PC-9 (cell line): ENCODE results near the gene THEMIS2. TPM values are rescaled to one million over a fixed set of nuclear protein-coding genes. Genes with fewer than 3 reads are reported as not detected.
"Not testable (repeated sequence)": the region's sequence is repeated elsewhere in the genome, so short reads cannot be mapped to it uniquely, and the experiment has no call there.

Experiments
- BruUV-seq: library from RNA; stranded (reverse); fragments of 400-500 nt; replicated peaks from 2 replicates; lab custom pipeline; 2021; lab: Mats Ljungman, UMichigan
- CTCF ChIA-PET: fragments of 300-600 bp; sonication (Branson Sonifier 250); formaldehyde crosslinking; loops from one replicate; lab custom pipeline; 2022; ENCODE audit warnings: antibody characterized with exemption; lab: Charles Lee
- POLR2A ChIA-PET: fragments of 300-600 bp; sonication (Branson Sonifier 250); formaldehyde crosslinking; loops from one replicate; lab custom pipeline; 2022; ENCODE audit warnings: antibody characterized with exemption; ENCODE audit not compliant: unreplicated experiment; lab: Charles Lee
- DNase-seq, 2 experiments: peaks; one replicate each; pipeline versions ENCODE4 v3.0.0 to v3.0.0-alpha.2; 2015 to 2022; ENCODE audit warnings: mixed read lengths in 1 of 2
- H2AFZ ChIP-seq: fragments of 200-600 bp; sonication (generic); 2 replicates; pipeline ENCODE4 v1.8.1; 2017; ENCODE audit warnings: antibody characterized with exemption
- H3F3A ChIP-seq: fragments of 200-600 bp; sonication (generic); 2 replicates; pipeline ENCODE4 v1.8.1; 2017; ENCODE audit warnings: antibody characterized with exemption, mild to moderate bottlenecking, low read depth; ENCODE audit not compliant: insufficient read depth
- H3K27ac ChIP-seq: fragments of 200-600 bp; sonication (generic); 2 replicates; pipeline ENCODE4 v1.6.1; 2016; ENCODE audit warnings: mixed run types
- H3K27me3 ChIP-seq: fragments of 200-600 bp; sonication (generic); 2 replicates; pipeline ENCODE4 v1.6.1; 2016; ENCODE audit warnings: low read depth, mixed run types; ENCODE audit not compliant: insufficient read depth
- H3K36me3 ChIP-seq: fragments of 200-600 bp; sonication (generic); 2 replicates; pipeline ENCODE4 v1.6.1; 2016; ENCODE audit warnings: low read depth, mixed run types
- H3K4me1 ChIP-seq: fragments of 200-600 bp; sonication (generic); replicated peaks from 2 replicates; pipeline ENCODE4 v1.6.1; 2016; ENCODE audit warnings: mixed run types; ENCODE audit not compliant: insufficient read depth
- H3K4me2 ChIP-seq: fragments of 200-600 bp; sonication (generic); 2 replicates; pipeline ENCODE4 v1.6.1; 2017; ENCODE audit warnings: mixed run types
- H3K4me3 ChIP-seq: fragments of 200-600 bp; sonication (generic); 2 replicates; pipeline ENCODE4 v1.6.1; 2016; ENCODE audit warnings: mixed run types
- H3K79me2 ChIP-seq: fragments of 200-600 bp; sonication (generic); 2 replicates; pipeline ENCODE4 v1.6.1; 2017; ENCODE audit warnings: low read depth, mixed run types
- H3K9me2 ChIP-seq: fragments of 200-600 bp; sonication (generic); 2 replicates; pipeline ENCODE4 v1.8.1; 2017; ENCODE audit warnings: mild to moderate bottlenecking; ENCODE audit not compliant: insufficient read depth
- H3K9me3 ChIP-seq: fragments of 200-600 bp; sonication (generic); 2 replicates; pipeline ENCODE4 v1.8.1; 2016; ENCODE audit warnings: low read depth; ENCODE audit not compliant: insufficient read depth
- H4K20me1 ChIP-seq: fragments of 200-600 bp; sonication (generic); 2 replicates; pipeline ENCODE4 v1.8.1; 2017; ENCODE audit not compliant: insufficient read depth
- CTCF ChIP-seq: fragments of 200-600 bp; sonication (generic); conservative IDR thresholded peaks from 2 replicates; pipeline ENCODE4 v1.6.1; 2017; ENCODE audit warnings: mixed run types, antibody characterized with exemption, mild to moderate bottlenecking, moderate library complexity
- EZH2 ChIP-seq: fragments of 200-600 bp; sonication (generic); IDR thresholded peaks from 2 replicates; pipeline ENCODE4 v1.8.0; 2017; ENCODE audit warnings: antibody characterized with exemption, low read depth
- intact Hi-C: fragments of 100-400 bp; cut with micrococcal nuclease; formaldehyde crosslinking; loops from one replicate; pipeline ENCODE4 v1.10.0; 2022; ENCODE audit not compliant: unreplicated experiment
- total RNA-seq: library from RNA; stranded (reverse); gene quantifications from 2 replicates; pipeline ENCODE4 v1.2.3, GENCODE V29; 2021

The THEMIS2 gene
- total RNA-seq, 1 experiment from 2014 or later, result 3.1 TPM

DNA sequence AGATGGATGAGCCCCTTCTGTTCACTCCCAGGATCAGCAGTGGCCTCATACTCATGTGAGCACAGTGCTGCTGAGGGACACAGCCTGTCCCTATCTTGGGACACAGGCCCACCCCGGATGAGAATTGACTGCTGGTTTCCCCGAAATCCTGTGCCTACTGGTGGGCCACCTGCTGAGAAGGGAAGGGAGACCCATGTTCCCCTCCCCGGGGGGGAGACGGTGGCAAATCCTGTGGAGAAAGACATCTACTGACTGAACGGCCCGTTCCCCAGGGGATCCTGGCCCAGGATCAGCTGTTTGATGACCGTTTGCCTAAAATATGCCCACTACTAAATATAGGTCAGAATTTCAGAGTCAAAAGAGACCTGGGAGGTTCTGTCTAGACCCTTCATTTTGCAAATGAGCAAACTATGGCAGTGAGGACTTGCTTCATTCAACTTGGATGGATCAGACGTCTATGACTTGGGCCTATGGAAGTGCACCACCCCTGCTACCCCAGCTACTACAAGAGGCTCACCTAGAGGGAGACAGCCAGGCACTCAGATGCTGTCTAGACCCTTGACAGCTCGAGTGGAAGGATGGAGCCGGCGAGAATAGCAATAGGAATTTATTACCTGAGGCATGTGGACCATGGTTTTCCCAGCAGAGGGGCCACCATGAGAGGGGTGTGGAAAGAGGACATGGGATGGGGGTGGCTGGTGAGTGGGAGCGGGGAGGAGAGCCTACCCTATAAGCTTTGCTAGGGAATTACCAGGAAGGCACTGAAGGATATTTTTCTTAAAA, 15.6 kb upstream of the THEMIS2 start:
- Histone ChIP-seq H3K27ac (no peak overlapping the region), H3K4me2 (no peak overlapping the region), H2AFZ (no peak overlapping the region), H3K4me3 (no peak overlapping the region), H3F3A (no peaks in the 10 kb centered on the region), H3K79me2 (no peaks in the 10 kb centered on the region), H3K4me1 (no peaks in the 10 kb centered on the region), H3K9me2 (no peaks in the 10 kb centered on the region), H4K20me1 (no peaks in the 10 kb centered on the region), H3K36me3 (no peaks in the 10 kb centered on the region), H3K9me3 (no peaks in the 10 kb centered on the region), H3K27me3 (no peaks in the 10 kb centered on the region)
- ChIA-PET POLR2A (interaction anchor here (0.6 kb wide), 1 partner anchor 84 kb away, joined by 4 read pairs; the partner anchor contains the start of gene STX12), CTCF (interaction anchor here (0.5 to 1.2 kb wide), 7 partner anchors 72 to 492 kb away, joined by 3 to 12 read pairs (median 5); partner anchors contain the start of gene XKR8)
- no peak for DNase-seq
- intact Hi-C loops, result loop anchor here (5.0 kb wide), 2 partner anchors 231 to 746 kb away; partner anchors contain the start of gene EYA3
- BruUV-seq, result no TSS peak
- TF ChIP-seq CTCF (no peak), EZH2 (no peak)

DNA sequence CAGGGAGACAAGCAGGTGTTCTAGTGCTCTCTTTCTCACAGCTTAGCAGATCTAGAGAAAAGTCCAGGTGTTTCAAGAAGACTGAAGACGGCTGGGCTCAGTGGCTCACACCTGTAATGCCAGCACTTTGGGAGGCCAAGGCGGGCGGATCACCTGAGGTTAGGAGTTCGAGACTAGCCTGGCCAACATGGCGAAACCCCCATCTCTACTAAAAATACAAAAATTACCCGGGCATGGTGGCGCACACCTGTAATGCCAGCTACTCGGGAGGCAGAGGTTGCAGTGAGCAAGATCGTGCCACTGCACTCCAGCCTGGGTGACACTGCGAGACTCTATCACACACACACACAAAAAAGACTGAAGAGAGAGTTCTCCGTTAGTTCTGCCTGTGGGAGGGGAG, 14.8 kb upstream of the THEMIS2 start:
- not testable (repeated sequence) for H3K4me1 ChIP-seq, H3K4me3 ChIP-seq, H3K27ac ChIP-seq, H3F3A ChIP-seq, H4K20me1 ChIP-seq, H3K79me2 ChIP-seq, H3K36me3 ChIP-seq, H3K9me3 ChIP-seq, H3K9me2 ChIP-seq, H2AFZ ChIP-seq, DNase-seq, H3K4me2 ChIP-seq, H3K27me3 ChIP-seq, BruUV-seq
- ChIA-PET POLR2A (interaction anchor here (0.5 kb wide), 1 partner anchor 652 kb away, joined by 5 read pairs; no protein-coding TSS in a partner anchor), CTCF (interaction anchor here (0.5 to 1.2 kb wide), 5 partner anchors 17 to 492 kb away, joined by 3 to 12 read pairs (median 4); no protein-coding TSS in a partner anchor)
- intact Hi-C loops, result loop anchor here (5.0 kb wide), 2 partner anchors 230 to 745 kb away; partner anchors contain the start of gene EYA3

DNA sequence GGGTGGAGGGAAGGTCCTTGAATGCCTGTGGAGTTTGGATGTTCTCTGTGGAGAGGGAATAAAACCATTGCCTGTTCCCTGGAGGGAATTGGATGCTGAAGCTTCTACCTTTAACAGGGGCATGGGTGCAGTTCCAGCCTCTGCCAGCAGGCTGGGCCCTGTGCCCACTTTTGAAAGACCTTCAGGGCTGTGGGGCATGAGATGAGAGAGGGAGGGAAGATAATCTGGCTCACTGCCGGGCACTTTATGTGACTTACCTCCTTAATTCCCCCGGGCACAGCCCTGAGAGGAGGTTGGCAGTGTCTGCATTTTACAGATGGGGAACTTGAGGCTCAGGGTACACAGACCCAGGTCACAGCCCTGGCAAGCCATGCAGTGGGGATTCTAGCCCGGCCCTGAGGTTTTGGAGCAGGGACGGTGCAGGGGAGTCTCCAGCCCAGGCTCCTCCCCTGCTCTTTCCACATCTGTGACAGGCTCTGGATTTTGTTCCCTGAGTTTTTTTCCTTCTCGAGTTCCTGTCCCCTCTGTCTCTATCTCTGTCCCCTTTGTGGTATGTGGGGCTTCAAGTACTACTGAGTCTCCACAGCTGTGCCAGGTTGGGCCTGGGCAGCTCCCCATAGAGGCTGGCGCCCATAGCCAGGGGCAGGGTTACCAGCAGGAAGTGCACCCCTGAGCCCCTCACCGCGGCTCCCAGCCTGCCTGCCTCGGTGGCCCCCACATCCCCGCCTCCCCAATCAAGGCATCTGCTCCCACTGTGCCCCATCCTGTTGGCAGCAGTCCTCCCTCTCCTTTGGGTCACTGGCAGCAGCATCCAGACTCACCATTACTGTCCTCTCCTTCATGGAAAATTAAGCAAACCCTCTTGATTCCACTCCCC, 14.0 kb upstream of the THEMIS2 start:
- no peaks in the 10 kb centered on the region for H3K79me2 ChIP-seq
- no peak overlapping the region for H2AFZ ChIP-seq
- DNase-seq, result peak; percentile 58 to 80
- no peaks in the 10 kb centered on the region for H3K36me3 ChIP-seq
- no peaks in the 10 kb centered on the region for H3K9me2 ChIP-seq
- CTCF ChIA-PET, result interaction anchor here (0.6 to 1.2 kb wide), 3 partner anchors 17 to 121 kb away, joined by 3 to 4 read pairs (median 3); no protein-coding TSS in a partner anchor
- no peak overlapping the region for H3K4me3 ChIP-seq
- intact Hi-C loops, result loop anchor here (2.0 to 5.0 kb wide), 4 partner anchors 120 to 744 kb away; partner anchors contain the start of gene EYA3
- H3K4me1 ChIP-seq, result peaks cover 9% of the 10 kb centered on the region
- no peaks in the 10 kb centered on the region for H3K27me3 ChIP-seq
- H4K20me1 ChIP-seq, result no peaks in the 10 kb centered on the region
- POLR2A ChIA-PET, result interaction anchor here (0.5 kb wide), 1 partner anchor 651 kb away, joined by 5 read pairs; no protein-coding TSS in a partner anchor
- TF ChIP-seq CTCF (peak; percentile 91), EZH2 (no peak)
- H3K27ac ChIP-seq, result no peak overlapping the region
- BruUV-seq, result no TSS peak
- peaks cover 7% of the 10 kb centered on the region; the same call in 1 of the 2 replicates for H3F3A ChIP-seq
- H3K9me3 ChIP-seq, result no peaks in the 10 kb centered on the region
- no peak overlapping the region for H3K4me2 ChIP-seq
